ENCODE data around the gene RABGAP1L.

RABGAP1L gene

DNA sequence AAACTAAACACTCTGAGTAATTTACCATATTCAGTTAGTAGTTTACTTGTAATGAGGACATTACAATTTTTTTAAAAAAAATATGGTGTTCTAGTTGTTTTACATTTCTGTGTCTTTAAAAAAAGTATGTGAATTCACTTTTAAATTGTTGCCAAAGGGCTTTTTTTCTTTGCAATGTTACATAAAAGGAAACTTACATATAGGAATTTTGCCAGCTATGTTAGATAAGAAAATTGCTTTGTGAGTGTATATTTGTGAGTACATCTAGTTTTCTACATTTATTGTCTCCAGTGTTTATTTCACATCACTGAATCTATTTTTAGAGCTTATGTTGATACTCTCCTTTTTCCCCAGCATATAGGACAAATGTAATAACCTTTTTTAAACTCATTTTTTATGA lies 495.2 kb downstream of the RABGAP1L start:
- H3K27me3 Mint-ChIP-seq (ENCODE audit: low read depth) = no peaks in the 10 kb centered on the region
- H3K9me3 Mint-ChIP-seq = peaks cover 16% of the 10 kb centered on the region
- no peak overlapping the region for H3K4me3 Mint-ChIP-seq
- TF ChIP-seq CTCF (IDR thresholded peaks at IDR 0.05; ENCODE audit: unreplicated experiment in 3 of 3) = no peak
- H3K27ac Mint-ChIP-seq = no peak overlapping the region
- H3K4me1 Mint-ChIP-seq = peaks cover 5% of the 10 kb centered on the region
- H3K36me3 Mint-ChIP-seq (ENCODE audit: low read depth) = peaks cover 3% of the 10 kb centered on the region

- Mint-ChIP-seq H3K9me3 (peaks cover 15% of the 10 kb centered on the region), H3K36me3 (ENCODE audit: low read depth) (peaks cover 3% of the 10 kb centered on the region), H3K27ac (no peak overlapping the region), H3K4me3 (no peak overlapping the region), H3K4me1 (peaks cover 5% of the 10 kb centered on the region), H3K27me3 (ENCODE audit: low read depth) (no peaks in the 10 kb centered on the region)
- no peak for TF ChIP-seq CTCF (IDR thresholded peaks at IDR 0.05; ENCODE audit: unreplicated experiment in 3 of 3)
Measured at GRCh38 chr1:174656409-174657059, 497.2 kb downstream of the RABGAP1L start.

DNA sequence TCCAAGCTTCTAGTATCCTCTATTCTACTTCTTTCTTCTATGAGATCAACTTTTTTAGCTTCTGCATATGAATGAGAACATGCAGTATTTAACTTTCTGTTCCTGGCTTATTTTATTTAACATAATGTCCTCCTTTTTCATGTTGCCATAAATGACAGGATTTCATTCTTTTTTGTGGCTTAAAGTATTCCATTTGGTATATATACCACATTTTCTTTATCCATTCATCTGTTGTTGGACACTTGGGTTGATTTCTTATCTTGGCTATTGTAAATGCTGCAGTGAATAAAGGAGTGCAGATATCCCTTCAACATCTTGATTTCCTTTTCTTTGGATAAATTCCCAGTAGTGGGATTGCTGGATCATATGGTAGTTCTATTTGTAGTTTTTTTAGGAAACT lies 498.1 kb downstream of the RABGAP1L start:
- H3K9me3 Mint-ChIP-seq = peaks cover 9% of the 10 kb centered on the region
- no peak for TF ChIP-seq CTCF (IDR thresholded peaks at IDR 0.05; ENCODE audit: unreplicated experiment in 3 of 3)
- H3K4me3 Mint-ChIP-seq = no peak overlapping the region
- H3K27me3 Mint-ChIP-seq (ENCODE audit: low read depth) = no peaks in the 10 kb centered on the region
- H3K27ac Mint-ChIP-seq = no peak overlapping the region
- peaks cover 5% of the 10 kb centered on the region for H3K4me1 Mint-ChIP-seq
- peaks cover 2% of the 10 kb centered on the region for H3K36me3 Mint-ChIP-seq (ENCODE audit: low read depth)

DNA sequence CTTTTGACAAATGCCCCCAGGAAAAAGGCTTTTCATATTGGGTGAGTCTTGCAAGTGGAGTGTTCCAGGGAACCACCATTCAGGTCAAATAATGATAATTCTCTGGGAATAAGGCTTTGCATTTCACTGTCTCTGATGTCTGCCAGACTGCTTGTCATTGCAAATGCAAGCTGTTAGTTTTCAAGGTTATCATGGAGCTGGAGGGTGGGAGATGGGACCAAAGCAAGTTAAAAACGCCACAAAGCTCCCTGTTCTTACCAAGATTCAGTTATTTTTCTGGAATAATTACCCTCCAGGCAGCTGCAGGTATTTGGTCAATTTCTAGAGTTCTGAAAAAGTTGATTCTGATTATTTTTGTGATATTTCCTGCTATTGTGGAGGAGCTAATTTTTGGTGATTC lies 498.6 kb downstream of the RABGAP1L start:
- H3K27ac Mint-ChIP-seq = no peak overlapping the region
- no peaks in the 10 kb centered on the region for H3K27me3 Mint-ChIP-seq (ENCODE audit: low read depth)
- H3K36me3 Mint-ChIP-seq (ENCODE audit: low read depth) = no peaks in the 10 kb centered on the region
- no peak for TF ChIP-seq CTCF (IDR thresholded peaks at IDR 0.05; ENCODE audit: unreplicated experiment in 3 of 3)
- H3K4me3 Mint-ChIP-seq = no peak overlapping the region
- peaks cover 5% of the 10 kb centered on the region for H3K4me1 Mint-ChIP-seq
- peaks cover 7% of the 10 kb centered on the region for H3K9me3 Mint-ChIP-seq

GRCh38 chr1:174659823-174660222 lies 500.5 kb downstream of the RABGAP1L start:
- H3K36me3 Mint-ChIP-seq (ENCODE audit: low read depth) = no peaks in the 10 kb centered on the region
- H3K4me3 Mint-ChIP-seq = no peak overlapping the region
- H3K9me3 Mint-ChIP-seq = peaks cover 7% of the 10 kb centered on the region
- no peaks in the 10 kb centered on the region for H3K4me1 Mint-ChIP-seq
- no peak for TF ChIP-seq CTCF (IDR thresholded peaks at IDR 0.05; ENCODE audit: unreplicated experiment in 3 of 3)
- H3K27ac Mint-ChIP-seq = no peak overlapping the region
- no peaks in the 10 kb centered on the region for H3K27me3 Mint-ChIP-seq (ENCODE audit: low read depth)

DNA sequence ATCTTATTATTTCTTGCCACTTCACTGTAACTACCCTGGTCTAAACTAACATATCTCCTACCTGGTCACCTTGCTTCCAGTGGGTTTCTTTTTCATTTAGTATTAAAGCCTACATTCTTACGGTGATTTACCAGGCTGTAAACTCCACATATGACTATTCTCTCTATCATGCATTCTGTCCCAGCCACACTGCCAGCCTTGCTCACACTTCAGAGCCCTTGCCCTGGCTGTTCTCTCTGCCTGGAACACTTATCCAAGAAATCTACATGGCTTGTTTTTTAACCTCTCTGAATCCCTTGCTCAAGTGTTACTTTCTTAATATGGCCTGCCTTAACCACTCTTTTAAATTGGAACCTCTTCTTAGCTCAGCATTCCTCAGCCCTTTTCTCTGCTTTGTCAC lies 501.2 kb downstream of the RABGAP1L start:
- no peak for TF ChIP-seq CTCF (IDR thresholded peaks at IDR 0.05; ENCODE audit: unreplicated experiment in 3 of 3)
- peaks cover 7% of the 10 kb centered on the region for H3K9me3 Mint-ChIP-seq

More for the DNA sequence above, 501.2 kb downstream of the RABGAP1L start:
- H3K4me3 Mint-ChIP-seq = no peak overlapping the region
- H3K36me3 Mint-ChIP-seq (ENCODE audit: low read depth) = no peaks in the 10 kb centered on the region
- no peaks in the 10 kb centered on the region for H3K27me3 Mint-ChIP-seq (ENCODE audit: low read depth)
- no peak overlapping the region for H3K27ac Mint-ChIP-seq
- no peaks in the 10 kb centered on the region for H3K4me1 Mint-ChIP-seq
